Measurements from ENCODE around the gene AQP2.
A peak's percentile ranks its signal among the peaks of the same experiment; 100 is the strongest.

The AQP2 gene

DNA sequence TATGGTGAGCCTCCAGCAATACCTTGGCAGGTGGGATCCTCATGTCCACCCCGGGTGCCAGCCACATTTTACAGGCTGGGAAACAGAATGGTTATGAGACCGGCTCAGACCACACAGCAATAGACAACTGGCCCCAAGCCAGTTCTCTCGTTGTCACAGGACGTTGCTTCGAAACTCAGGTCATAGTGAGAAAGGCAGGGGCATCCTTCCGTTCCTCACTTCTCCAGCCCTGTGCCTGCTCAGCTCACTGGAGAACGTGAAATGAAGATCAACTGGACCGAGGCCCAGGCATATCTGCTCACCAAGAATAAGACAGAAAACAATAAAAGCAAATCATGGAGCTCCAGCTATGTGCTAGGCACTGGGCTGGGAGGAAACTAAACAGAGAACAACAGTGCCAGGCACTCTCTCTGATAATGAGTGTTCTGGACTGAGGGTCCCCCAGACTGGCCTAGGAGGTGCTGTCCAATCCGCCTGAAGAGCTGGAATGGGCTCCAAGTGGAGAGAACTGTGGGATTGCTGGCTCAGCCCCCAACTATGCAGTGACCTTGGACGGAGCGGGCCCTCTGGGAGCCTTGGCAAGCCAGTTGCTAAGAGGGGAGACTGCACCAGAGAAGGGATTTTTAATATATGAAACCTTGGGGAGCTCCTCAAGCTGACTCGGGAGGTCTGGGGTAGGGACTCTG is 28.0 kb upstream of the AQP2 start:
- Mint-ChIP-seq H3K36me3 (ENCODE audit: low read depth) (no peaks in the 10 kb centered on the region), H3K27ac (no peak overlapping the region), H3K27me3 (ENCODE audit: low read depth, poor library complexity) (peaks cover 8% of the 10 kb centered on the region), H3K4me1 (peaks cover 4% of the 10 kb centered on the region), H3K9me3 (no peaks in the 10 kb centered on the region), H3K4me3 (no peak overlapping the region)
- TF ChIP-seq CTCF (IDR thresholded peaks at IDR 0.05), result no peak
- no peak for DNase-seq

DNA sequence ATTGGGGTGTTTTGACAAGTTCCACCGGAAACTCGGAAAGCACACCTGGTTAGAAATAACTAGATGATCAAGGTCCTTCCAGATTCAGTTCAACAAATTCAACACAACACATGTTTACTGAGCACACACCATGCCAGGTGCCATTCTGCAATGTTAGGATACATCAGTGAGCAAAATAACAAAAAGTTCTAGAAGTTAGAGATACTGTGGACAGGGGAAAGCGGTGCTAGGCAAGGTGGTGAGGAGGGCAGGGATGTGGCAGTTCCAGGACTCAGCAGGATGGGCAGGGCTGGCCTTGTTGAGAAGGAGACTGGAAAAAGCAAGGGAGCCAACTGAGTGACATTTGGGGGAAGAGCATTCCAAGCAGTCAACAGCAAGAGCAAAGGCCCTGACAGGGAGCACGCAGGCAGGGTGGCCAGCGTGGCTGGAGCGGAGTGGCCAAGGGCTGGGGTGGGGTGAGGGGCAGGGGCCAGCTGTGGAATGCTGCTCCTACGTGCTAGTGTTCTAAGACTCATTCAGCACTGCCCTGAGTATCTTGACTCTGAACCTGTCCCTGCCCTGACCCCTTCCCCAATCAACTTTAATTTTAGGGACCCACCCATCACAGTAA is 27.4 kb upstream of the AQP2 start:
- Mint-ChIP-seq H3K9me3 (no peaks in the 10 kb centered on the region), H3K36me3 (ENCODE audit: low read depth) (no peaks in the 10 kb centered on the region), H3K27ac (no peak overlapping the region), H3K4me3 (no peak overlapping the region), H3K4me1 (no peaks in the 10 kb centered on the region), H3K27me3 (ENCODE audit: low read depth, poor library complexity) (peaks cover 8% of the 10 kb centered on the region)
- TF ChIP-seq CTCF (IDR thresholded peaks at IDR 0.05), result no peak
- DNase-seq, result no peak

- no peak overlapping the region for H3K27ac Mint-ChIP-seq
Observed at GRCh38 chr12:49923880-49924556, 26.5 kb upstream of the AQP2 start.

GRCh38 chr12:49924628-49925246 is 25.8 kb upstream of the AQP2 start:
- H3K36me3 Mint-ChIP-seq (ENCODE audit: low read depth), result no peaks in the 10 kb centered on the region
- H3K4me1 Mint-ChIP-seq, result no peaks in the 10 kb centered on the region
- no peak for TF ChIP-seq CTCF (IDR thresholded peaks at IDR 0.05)
- DNase-seq, result no peak
- no peak overlapping the region for H3K27ac Mint-ChIP-seq
- no peak overlapping the region for H3K4me3 Mint-ChIP-seq
- H3K27me3 Mint-ChIP-seq (ENCODE audit: low read depth, poor library complexity), result peaks cover 19% of the 10 kb centered on the region
- no peaks in the 10 kb centered on the region for H3K9me3 Mint-ChIP-seq

More at GRCh38 chr12:49923880-49924556, 26.5 kb upstream of the AQP2 start:
- no peak for DNase-seq
- no peak overlapping the region for H3K4me3 Mint-ChIP-seq
- H3K36me3 Mint-ChIP-seq (ENCODE audit: low read depth), result no peaks in the 10 kb centered on the region
- no peaks in the 10 kb centered on the region for H3K9me3 Mint-ChIP-seq
- H3K4me1 Mint-ChIP-seq, result no peaks in the 10 kb centered on the region
- H3K27me3 Mint-ChIP-seq (ENCODE audit: low read depth, poor library complexity), result peaks cover 13% of the 10 kb centered on the region
- no peak for TF ChIP-seq CTCF (IDR thresholded peaks at IDR 0.05)

GRCh38 chr12:49925433-49926204 is 24.9 kb upstream of the AQP2 start:
- H3K4me3 Mint-ChIP-seq, result no peak overlapping the region
- TF ChIP-seq CTCF (IDR thresholded peaks at IDR 0.05), result no peak
- no peaks in the 10 kb centered on the region for H3K36me3 Mint-ChIP-seq (ENCODE audit: low read depth)
- peak overlapping the region; percentile 54 for H3K27ac Mint-ChIP-seq
- H3K9me3 Mint-ChIP-seq, result no peaks in the 10 kb centered on the region
- H3K4me1 Mint-ChIP-seq, result no peaks in the 10 kb centered on the region
- no peak for DNase-seq
- peaks cover 20% of the 10 kb centered on the region for H3K27me3 Mint-ChIP-seq (ENCODE audit: low read depth, poor library complexity)
